H9 (cell line): Measurements from ENCODE around the gene FUT9. TPM values are rescaled to one million over a fixed set of nuclear protein-coding genes. Genes with fewer than 3 reads are reported as not detected.

Source experiments
- DNase-seq: peaks from one replicate; pipeline ENCODE4 v3.0.0-alpha.2; 2017
- H2AFZ ChIP-seq: one replicate; pipeline ENCODE4 v1.6.1; 2013; ENCODE audit warnings: mild to moderate bottlenecking, low read length, control low read depth, moderate library complexity
- H2AK5ac ChIP-seq: 2 replicates; pipeline ENCODE4 v1.6.1; 2013; ENCODE audit warnings: low read length, control low read depth, mixed read lengths; ENCODE audit not compliant: insufficient read length
- H2BK120ac ChIP-seq: one replicate; pipeline ENCODE4 v1.6.1; 2013; ENCODE audit warnings: low read depth, mild to moderate bottlenecking, low read length, control low read depth, inconsistent platforms; ENCODE audit not compliant: poor library complexity, severe bottlenecking
- H2BK12ac ChIP-seq: 2 replicates; pipeline ENCODE4 v1.6.1; 2013; ENCODE audit warnings: low read length, control low read depth, mixed read lengths, low read depth; ENCODE audit not compliant: insufficient read length
- H2BK15ac ChIP-seq: 2 replicates; pipeline ENCODE4 v1.6.1; 2013; ENCODE audit warnings: low read depth, low read length, control low read depth
- H2BK20ac ChIP-seq: one replicate; pipeline ENCODE4 v1.6.1; 2013; ENCODE audit warnings: low read depth, mild to moderate bottlenecking, low read length, control low read depth, inconsistent platforms; ENCODE audit not compliant: poor library complexity, severe bottlenecking
- H2BK5ac ChIP-seq: 2 replicates; pipeline ENCODE4 v1.6.1; 2013; ENCODE audit warnings: low read length, control low read depth, mixed read lengths; ENCODE audit not compliant: insufficient read length
- H3K14ac ChIP-seq: 2 replicates; pipeline ENCODE4 v1.6.1; 2013; ENCODE audit warnings: low read length, control low read depth; ENCODE audit not compliant: insufficient read depth
- H3K18ac ChIP-seq: 2 replicates; pipeline ENCODE4 v1.6.1; 2013; ENCODE audit warnings: low read depth, mild to moderate bottlenecking, mixed read lengths, low read length, control low read depth; ENCODE audit not compliant: insufficient read length
- H3K23ac ChIP-seq: 2 replicates; pipeline ENCODE4 v1.6.1; 2013; ENCODE audit warnings: low read length, control low read depth, mixed read lengths, low read depth; ENCODE audit not compliant: insufficient read length
- H3K23me2 ChIP-seq: 2 replicates; pipeline ENCODE4 v1.6.1; 2013; ENCODE audit warnings: low read depth, mild to moderate bottlenecking, mixed read lengths, low read length, control low read depth; ENCODE audit not compliant: insufficient read length, poor library complexity, severe bottlenecking
- H3K27ac ChIP-seq: 2 replicates; pipeline ENCODE4 v1.5.1; 2013; ENCODE audit warnings: low read length, control low read depth, mixed read lengths, low read depth; ENCODE audit not compliant: insufficient read length
- H3K27me3 ChIP-seq: 2 replicates; pipeline ENCODE4 v1.6.1; 2013; ENCODE audit warnings: low read length, control low read depth, inconsistent platforms; ENCODE audit not compliant: insufficient read depth
- H3K4ac ChIP-seq: 2 replicates; pipeline ENCODE4 v1.6.1; 2013; ENCODE audit warnings: low read depth, mild to moderate bottlenecking, control low read depth, inconsistent platforms, low read length, moderate library complexity
- H3K4me1 ChIP-seq: 2 replicates; pipeline ENCODE4 v1.6.1; 2013; ENCODE audit warnings: low read length, control low read depth, inconsistent platforms; ENCODE audit not compliant: insufficient read depth
- H3K4me2 ChIP-seq: 2 replicates; pipeline ENCODE4 v1.6.1; 2013; ENCODE audit warnings: low read length, control low read depth, mixed read lengths; ENCODE audit not compliant: insufficient read length, insufficient read depth
- H3K56ac ChIP-seq: 2 replicates; pipeline ENCODE4 v1.6.1; 2013; ENCODE audit warnings: low read depth, mild to moderate bottlenecking, mixed read lengths, low read length, control low read depth; ENCODE audit not compliant: insufficient read length
- H3K79me1 ChIP-seq: 2 replicates; pipeline ENCODE4 v1.6.1; 2013; ENCODE audit warnings: low read depth, mild to moderate bottlenecking, moderate library complexity, low read length, control low read depth, inconsistent platforms; ENCODE audit not compliant: insufficient read depth, poor library complexity, severe bottlenecking
- H3K79me2 ChIP-seq: 2 replicates; pipeline ENCODE4 v1.6.1; 2013; ENCODE audit warnings: low read length, control low read depth, inconsistent platforms; ENCODE audit not compliant: insufficient read depth
- H3K9ac ChIP-seq: 2 replicates; pipeline ENCODE4 v1.6.1; 2013; ENCODE audit warnings: low read length, control low read depth, mixed read lengths; ENCODE audit not compliant: insufficient read length; ENCODE audit errors: extremely low read depth
- H3K9me3 ChIP-seq: one replicate; pipeline ENCODE4 v1.6.1; 2013; ENCODE audit warnings: low read depth, low read length, inconsistent platforms; ENCODE audit not compliant: control insufficient read depth
- H3T11ph ChIP-seq: one replicate; pipeline ENCODE4 v1.6.1; 2013; ENCODE audit warnings: mild to moderate bottlenecking, low read length, control low read depth, inconsistent platforms
- H4K20me1 ChIP-seq: one replicate; pipeline ENCODE4 v1.6.1; 2013; ENCODE audit not compliant: control insufficient read depth, insufficient read length, insufficient read depth
- H4K5ac ChIP-seq: 2 replicates; pipeline ENCODE4 v1.6.1; 2013; ENCODE audit warnings: low read depth, mild to moderate bottlenecking, mixed read lengths, low read length, control low read depth; ENCODE audit not compliant: insufficient read length
- H4K8ac ChIP-seq: replicated peaks from 2 replicates; pipeline ENCODE4 v1.6.1; 2013; ENCODE audit warnings: low read length, control low read depth, mixed read lengths, low read depth; ENCODE audit not compliant: insufficient read length
- H4K91ac ChIP-seq: 2 replicates; pipeline ENCODE4 v1.6.1; 2013; ENCODE audit warnings: low read depth, mild to moderate bottlenecking, moderate library complexity, mixed read lengths, low read length, control low read depth; ENCODE audit not compliant: insufficient read length
- H3K27ac Mint-ChIP-seq, 3 experiments: 2 replicates in 2 of 3; 3 replicates in 1 of 3; pipeline ENCODE4 v1.8.0; 2020 to 2021; ENCODE audit warnings: mixed read lengths in 3 of 3, mild to moderate bottlenecking in 1 of 3, moderate library complexity in 1 of 3
- H3K27me3 Mint-ChIP-seq: 2 replicates; pipeline ENCODE4 v1.8.0; 2021; ENCODE audit warnings: low read depth, mild to moderate bottlenecking, moderate library complexity, mixed read lengths
- H3K36me3 Mint-ChIP-seq, 3 experiments: 2 replicates in 2 of 3; 3 replicates in 1 of 3; pipeline ENCODE4 v1.8.0; 2020 to 2021; ENCODE audit warnings: low read depth in 3 of 3, mixed read lengths in 3 of 3; ENCODE audit not compliant: insufficient read depth in 1 of 3
- H3K4me1 Mint-ChIP-seq, 2 experiments: 2 replicates each; pipeline ENCODE4 v1.8.0; 2020; ENCODE audit warnings: mixed read lengths in 2 of 2
- H3K4me3 Mint-ChIP-seq, 2 experiments: 2 replicates in 1 of 2; 3 replicates in 1 of 2; pipeline ENCODE4 v1.8.0; 2020 to 2021; ENCODE audit warnings: mild to moderate bottlenecking in 2 of 2, mixed read lengths in 2 of 2, moderate library complexity in 1 of 2
- H3K9me3 Mint-ChIP-seq, 2 experiments: 2 replicates in 1 of 2; 3 replicates in 1 of 2; pipeline ENCODE4 v1.8.0; 2020; ENCODE audit warnings: mild to moderate bottlenecking in 2 of 2, mixed read lengths in 2 of 2, moderate library complexity in 1 of 2
- CTCF ChIP-seq: fragments of 200-600 bp; sonication (generic); conservative IDR thresholded peaks from 3 replicates; pipeline ENCODE4 v1.8.0; 2021; ENCODE audit warnings: antibody characterized with exemption, mild to moderate bottlenecking
- WGBS: extraction: QIAGEN DNeasy Blood & Tissue Kit; methylation state at CpG from one replicate; pipeline ENCODE4 v1.1.7; 2013; ENCODE audit warnings: missing lambda C conversion rate, low lambda C conversion rate, mixed read lengths; ENCODE audit not compliant: insufficient read length; ENCODE audit errors: extremely low coverage; 5-methylcytosine and 5-hydroxymethylcytosine counted together
- long read RNA-seq: library from polyadenylated mRNA; unstranded; transcript quantifications from one replicate; pipeline ENCODE4 v2.0.0, GENCODE V29; 2020
- total RNA-seq: library from RNA; stranded (reverse); gene quantifications from 2 replicates; pipeline ENCODE4 v1.2.1, GENCODE V29; 2021

The FUT9 gene
- 0.97 and 1.6 TPM in 2 replicates for total RNA-seq
- long read RNA-seq, full-length matches to known transcripts = 1 of 5 reads
- long read RNA-seq, partial matches to known transcripts = 1 of 5 reads
- long read RNA-seq, other reads (novel, unspliced or antisense) = 3 of 5 reads

DNA sequence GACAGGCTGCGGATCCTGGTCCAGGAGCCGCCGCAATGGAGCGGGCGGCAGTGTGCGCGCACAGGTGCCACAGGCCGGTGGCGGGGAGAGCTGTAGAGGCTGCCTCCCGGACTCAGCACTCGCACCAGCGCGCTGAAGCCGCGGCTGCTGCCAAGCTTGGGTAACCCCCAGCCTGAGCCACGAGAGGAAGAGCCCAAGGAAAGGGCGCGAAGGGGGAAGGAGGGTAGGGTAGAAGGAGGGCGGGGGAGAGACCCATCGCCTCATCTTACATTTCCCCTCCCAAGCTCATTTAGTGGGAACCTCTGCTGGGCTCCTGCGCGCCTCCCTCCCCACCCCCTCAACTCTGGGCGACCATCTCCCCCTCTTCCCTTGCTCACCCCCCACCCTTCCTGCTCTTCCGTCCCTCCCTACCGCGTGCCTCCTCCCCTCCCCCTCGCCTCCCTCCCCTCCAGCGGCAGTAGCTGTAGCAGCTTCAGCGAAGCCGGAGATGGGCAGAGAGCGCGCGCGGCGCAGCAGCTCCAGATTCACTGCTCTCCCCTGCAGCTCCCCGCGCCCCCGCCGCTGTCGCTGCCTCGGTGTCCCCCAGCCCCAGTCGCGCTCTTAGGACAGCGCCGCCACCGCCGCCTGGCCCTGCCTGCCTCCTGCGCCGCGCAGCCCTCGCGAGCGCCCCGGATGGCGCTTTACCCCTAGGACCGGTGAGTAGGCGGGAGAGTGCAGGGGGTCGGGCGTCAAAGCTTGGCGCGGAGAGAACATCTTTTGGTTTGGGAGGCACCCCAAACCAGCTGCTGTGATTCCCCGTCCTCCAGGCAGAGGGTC is at the start of gene FUT9:
Gene FUT9 (plus strand): TSS at position 457 of the 816 bp plus-strand sequence. CDS start 187,182 bp downstream, outside the sequence.
- Histone ChIP-seq H3K27ac (peak within 1 kb of the TSS; percentile 19), H3K79me2 (no peaks in the 10 kb centered on the region; the same call in 1 of the 2 replicates), H2AFZ (peak within 1 kb of the TSS; percentile 79), H3K4me2 (peak within 1 kb of the TSS; percentile 84), H2AK5ac (no peak within 1 kb of the TSS), H2BK120ac (no peak within 1 kb of the TSS), H4K91ac (no peak within 1 kb of the TSS), H2BK20ac (no peak within 1 kb of the TSS), H4K20me1 (no peaks in the 10 kb centered on the region), H3K4me1 (no peaks in the 10 kb centered on the region; the same call in 1 of the 2 replicates), H3K23me2 (peaks cover 12% of the 10 kb centered on the region), H2BK5ac (no peak within 1 kb of the TSS), H3K9ac (peak within 1 kb of the TSS; percentile 23), H3K14ac (peak within 1 kb of the TSS; percentile 69), H2BK15ac (no peak within 1 kb of the TSS), H3T11ph (no peak within 1 kb of the TSS), H2BK12ac (no peak within 1 kb of the TSS), H3K79me1 (no peaks in the 10 kb centered on the region), H3K56ac (no peak within 1 kb of the TSS), H3K4ac (no peak within 1 kb of the TSS), H3K9me3 (no peaks in the 10 kb centered on the region), H4K8ac (no peak within 1 kb of the TSS), H3K18ac (peak within 1 kb of the TSS; percentile 1), H3K27me3 (no peaks in the 10 kb centered on the region; the same call in 1 of the 2 replicates), H3K23ac (no peak within 1 kb of the TSS), H4K5ac (no peak within 1 kb of the TSS)
- Mint-ChIP-seq H3K4me1 (peaks cover 21 to 33% of the 10 kb centered on the region in 2 experiments), H3K27ac (peak within 1 kb of the TSS; percentile 53 to 95 (median 62); a peak in 6 of 7 replicates), H3K36me3 (no peaks in the 10 kb centered on the region), H3K9me3 (no peaks in the 10 kb centered on the region; a peak in 2 of 5 replicates), H3K27me3 (peaks cover 33% of the 10 kb centered on the region), H3K4me3 (peak within 1 kb of the TSS; percentile 77 to 88)
- no CpG with 5 or more reads among the region's 62 CpGs for WGBS
- peak; percentile 46; the same call in 2 of the 3 replicates for TF ChIP-seq CTCF
- peak; percentile 86 for DNase-seq
